SH-SY5Y (cell line): ENCODE results near the gene ROBO2.

ENCODE experiments used
- GATA2 ChIP-seq: IDR thresholded peaks from 2 replicates; pipeline ENCODE4 v1.6.1; 2011; ENCODE audit warnings: mild to moderate bottlenecking, low read depth, low read length
- GATA3 ChIP-seq: IDR thresholded peaks from 2 replicates; pipeline ENCODE4 v1.6.1; 2011; ENCODE audit warnings: low read depth, mild to moderate bottlenecking, low read length, moderate library complexity

The ROBO2 gene

GRCh38 chr3:77203851-77204250, 164.0 kb downstream of the ROBO2 start:
- TF ChIP-seq GATA3 (no peak), GATA2 (no peak)

- TF ChIP-seq GATA2, result no peak
- TF ChIP-seq GATA3, result no peak
These were observed 164.9 kb downstream of the ROBO2 start for GRCh38 chr3:77204788-77205187.

- TF ChIP-seq GATA2 (no peak), GATA3 (no peak)
These were observed 167.9 kb downstream of the ROBO2 start for GRCh38 chr3:77207753-77208152.

GRCh38 chr3:77222701-77223100, 182.8 kb downstream of the ROBO2 start:
- no peak for TF ChIP-seq GATA3
- no peak for TF ChIP-seq GATA2

- no peak for TF ChIP-seq GATA3
These were observed 187.7 kb downstream of the ROBO2 start for GRCh38 chr3:77227567-77227966.

- TF ChIP-seq GATA3, result no peak
- TF ChIP-seq GATA2, result no peak
These were observed 192.7 kb downstream of the ROBO2 start for GRCh38 chr3:77232557-77232956.

GRCh38 chr3:77234004-77234403, 194.1 kb downstream of the ROBO2 start:
- TF ChIP-seq GATA2, result no peak
- TF ChIP-seq GATA3, result no peak

- no peak for TF ChIP-seq GATA3
- TF ChIP-seq GATA2, result no peak
These were observed 196.2 kb downstream of the ROBO2 start for GRCh38 chr3:77236118-77236517.

GRCh38 chr3:77240072-77240650, 200.3 kb downstream of the ROBO2 start:
- TF ChIP-seq GATA2 (no peak), GATA3 (no peak)

- TF ChIP-seq GATA2 (no peak), GATA3 (no peak)
These were observed 202.5 kb downstream of the ROBO2 start for GRCh38 chr3:77242371-77242770.

- TF ChIP-seq GATA3 (no peak), GATA2 (no peak)
These were observed 205.1 kb downstream of the ROBO2 start for GRCh38 chr3:77244981-77245380.

GRCh38 chr3:77247061-77247460, 207.2 kb downstream of the ROBO2 start:
- TF ChIP-seq GATA2 (no peak), GATA3 (no peak)

GRCh38 chr3:77247817-77248216, 207.9 kb downstream of the ROBO2 start:
- TF ChIP-seq GATA2 (no peak), GATA3 (no peak)

- TF ChIP-seq GATA3 (no peak), GATA2 (no peak)
These were observed 208.5 kb downstream of the ROBO2 start for GRCh38 chr3:77248420-77248819.

GRCh38 chr3:77251136-77251535, 211.2 kb downstream of the ROBO2 start:
- TF ChIP-seq GATA3 (no peak), GATA2 (no peak)

- TF ChIP-seq GATA3 (no peak), GATA2 (no peak)
These were observed 215.3 kb downstream of the ROBO2 start for GRCh38 chr3:77254967-77255831.
